AG04449 (cell line): Measurements from ENCODE around the gene NEURL1B.

Source experiments
- CTCF ChIA-PET: fragments of 350-600 bp; formaldehyde crosslinking; extraction: SDS; loops from one replicate; lab custom pipeline; 2021; ENCODE audit warnings: antibody characterized with exemption; lab: Yijun Ruan, JAX
- POLR2A ChIA-PET: fragments of 400-600, 350-600 bp; formaldehyde crosslinking; extraction: SDS; loops from one replicate; lab custom pipeline; 2020; ENCODE audit warnings: antibody characterized with exemption, inconsistent platforms; lab: Yijun Ruan, JAX
- DNase-seq: peaks from one replicate; pipeline ENCODE4 v3.0.0-alpha.2; 2010; ENCODE audit warnings: low read depth, low spot score
- H3K4me3 ChIP-seq: 2 replicates; pipeline ENCODE4 v1.5.1; 2011; ENCODE audit warnings: low read depth, mild to moderate bottlenecking, control low read depth, low read length
- TF ChIP-seq, protein P1 (sequence below): IDR thresholded peaks from one replicate; pipeline ENCODE4 v1.5.1; 2011; ENCODE audit warnings: mild to moderate bottlenecking, moderate library complexity, low read length, control low read depth, inconsistent platforms; ENCODE audit not compliant: insufficient read depth; ENCODE audit errors: missing control alignments

Gene NEURL1B

DNA sequence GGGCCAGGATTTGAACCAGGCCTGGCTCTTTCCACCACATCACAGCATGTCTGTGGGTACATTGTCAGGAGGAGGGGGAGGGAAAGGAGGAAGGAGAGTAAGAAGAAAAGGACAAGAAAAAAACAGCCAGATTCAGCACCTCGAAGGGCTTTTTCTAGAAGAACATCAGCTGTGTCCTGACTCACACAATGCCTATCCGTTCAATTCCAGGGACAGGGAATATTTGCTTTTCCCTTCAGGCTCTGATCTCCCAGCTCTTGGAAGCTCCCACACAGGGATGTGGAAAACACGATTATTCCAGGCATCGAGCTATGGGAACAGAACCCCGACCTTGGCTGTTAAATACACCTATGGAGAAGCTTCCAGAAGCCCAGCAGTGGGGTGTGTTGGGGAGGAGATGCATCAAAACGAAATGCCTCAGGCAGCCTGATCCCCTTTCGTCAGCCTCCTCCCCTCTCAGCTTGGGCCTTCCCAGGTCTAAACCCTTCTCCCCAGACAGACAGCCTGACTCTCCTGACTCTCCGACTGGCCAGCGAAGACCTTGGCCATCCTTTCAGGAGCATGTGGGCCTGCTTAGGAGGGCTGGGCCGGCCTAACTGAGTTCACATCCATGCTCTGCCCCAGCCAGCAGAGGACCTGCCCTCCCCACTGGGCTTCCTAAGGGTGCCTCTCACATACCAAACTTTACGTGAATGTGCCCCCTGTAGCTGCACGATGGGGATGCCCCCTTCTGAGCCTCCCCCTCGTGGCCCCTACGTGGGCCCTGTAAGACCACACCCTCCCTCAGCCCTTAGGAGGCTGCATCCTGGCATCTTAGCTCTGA, 54.4 kb downstream of the NEURL1B start:
- no peak for DNase-seq
- POLR2A ChIA-PET = no interaction called here
- CTCF ChIA-PET = interaction anchor here (0.7 to 12.2 kb wide), 10 partner anchors 9 to 244 kb away, joined by 3 to 412 read pairs (median 16); no protein-coding TSS in a partner anchor
- TF ChIP-seq, protein P1, sequence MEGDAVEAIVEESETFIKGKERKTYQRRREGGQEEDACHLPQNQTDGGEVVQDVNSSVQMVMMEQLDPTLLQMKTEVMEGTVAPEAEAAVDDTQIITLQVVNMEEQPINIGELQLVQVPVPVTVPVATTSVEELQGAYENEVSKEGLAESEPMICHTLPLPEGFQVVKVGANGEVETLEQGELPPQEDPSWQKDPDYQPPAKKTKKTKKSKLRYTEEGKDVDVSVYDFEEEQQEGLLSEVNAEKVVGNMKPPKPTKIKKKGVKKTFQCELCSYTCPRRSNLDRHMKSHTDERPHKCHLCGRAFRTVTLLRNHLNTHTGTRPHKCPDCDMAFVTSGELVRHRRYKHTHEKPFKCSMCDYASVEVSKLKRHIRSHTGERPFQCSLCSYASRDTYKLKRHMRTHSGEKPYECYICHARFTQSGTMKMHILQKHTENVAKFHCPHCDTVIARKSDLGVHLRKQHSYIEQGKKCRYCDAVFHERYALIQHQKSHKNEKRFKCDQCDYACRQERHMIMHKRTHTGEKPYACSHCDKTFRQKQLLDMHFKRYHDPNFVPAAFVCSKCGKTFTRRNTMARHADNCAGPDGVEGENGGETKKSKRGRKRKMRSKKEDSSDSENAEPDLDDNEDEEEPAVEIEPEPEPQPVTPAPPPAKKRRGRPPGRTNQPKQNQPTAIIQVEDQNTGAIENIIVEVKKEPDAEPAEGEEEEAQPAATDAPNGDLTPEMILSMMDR = no peak
- H3K4me3 ChIP-seq = no peak overlapping the region

- DNase-seq = no peak
- no peak overlapping the region for H3K4me3 ChIP-seq
- CTCF ChIA-PET = interaction anchor here (0.7 to 12.2 kb wide), 23 partner anchors 10 to 596 kb away, joined by 3 to 412 read pairs (median 10); no protein-coding TSS in a partner anchor
- TF ChIP-seq, protein P1 = no peak
- POLR2A ChIA-PET = interaction anchor here (0.8 kb wide), 1 partner anchor 217 kb away, joined by 3 read pairs; no protein-coding TSS in a partner anchor
These were observed 55.2 kb downstream of the NEURL1B start for GRCh38 chr5:172696171-172696849.

DNA sequence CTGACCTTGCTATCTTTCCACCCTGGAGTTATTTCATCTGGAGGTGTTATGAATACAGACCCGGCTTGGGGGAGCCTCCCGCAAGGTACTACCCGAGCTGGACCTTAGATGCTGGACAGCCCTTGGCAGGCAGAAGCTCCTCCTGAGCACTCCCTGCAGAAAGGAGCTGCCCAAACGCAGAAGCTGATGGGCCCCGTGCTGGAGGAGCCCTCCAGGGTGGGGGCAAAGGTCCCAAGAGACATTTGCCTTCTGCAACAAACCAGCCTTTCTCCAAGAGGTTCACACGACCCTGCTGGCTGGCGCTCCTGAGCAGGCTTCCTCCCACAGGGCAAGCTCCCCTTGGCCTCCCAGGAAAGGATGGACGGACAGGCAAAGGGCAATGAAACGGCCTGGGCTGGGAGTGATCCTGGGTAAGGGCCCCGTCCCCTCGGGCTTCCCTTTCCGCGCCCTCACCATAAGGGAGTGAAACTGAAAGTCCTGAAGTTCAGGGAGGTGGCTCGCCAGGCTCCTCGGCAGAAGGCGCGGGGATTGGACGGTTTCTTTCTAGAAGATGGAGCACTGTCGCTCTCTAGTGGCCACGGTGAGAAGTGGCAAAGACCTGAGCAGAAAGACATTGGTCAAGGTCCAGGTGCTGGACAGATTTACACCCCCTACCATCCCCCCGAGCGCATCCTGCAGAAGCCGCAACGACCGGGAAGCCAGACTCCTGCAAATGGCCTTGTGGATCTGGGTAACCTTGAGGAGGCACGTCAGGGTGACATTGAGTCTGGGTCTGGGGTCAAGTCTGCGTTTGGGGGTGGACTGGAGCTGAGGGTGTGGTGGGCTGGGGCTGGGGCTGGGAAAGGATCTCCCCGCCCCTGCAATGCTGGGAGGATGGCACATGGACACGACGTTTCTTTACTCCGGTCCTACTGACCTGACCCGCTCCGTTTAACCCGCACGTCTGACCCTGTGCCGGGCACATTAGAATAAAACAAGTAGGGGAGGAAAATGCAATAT, 56.4 kb downstream of the NEURL1B start:
- no peak for DNase-seq
- H3K4me3 ChIP-seq = peak overlapping the region; percentile 68
- ChIA-PET CTCF (interaction anchor here (0.6 to 12.2 kb wide), 39 partner anchors 10 to 595 kb away, joined by 3 to 412 read pairs (median 4); no protein-coding TSS in a partner anchor), POLR2A (interaction anchor here (0.8 kb wide), 1 partner anchor 218 kb away, joined by 3 read pairs; no protein-coding TSS in a partner anchor)
- TF ChIP-seq, protein P1 = peak; percentile 82

DNA sequence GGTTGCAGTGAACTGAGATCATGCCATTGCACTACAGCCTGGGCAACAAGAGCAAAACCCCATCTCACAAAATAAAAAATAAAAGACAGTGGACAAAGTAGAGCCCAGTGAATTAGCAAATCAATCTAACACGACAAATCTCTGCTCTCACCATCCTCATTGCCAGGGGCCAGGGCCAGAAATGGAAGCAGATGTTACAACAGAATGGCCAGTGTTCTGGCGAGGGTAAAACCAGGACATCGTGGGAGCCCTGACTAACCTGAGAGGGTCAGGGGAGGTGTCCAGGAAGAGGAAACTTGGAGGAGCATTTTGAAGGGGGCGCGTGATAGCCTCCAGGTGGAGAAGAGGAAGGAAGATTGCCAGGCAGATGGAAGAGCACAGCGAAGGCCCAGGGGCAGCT, 58.4 kb downstream of the NEURL1B start:
- no peak for DNase-seq
- no peak overlapping the region for H3K4me3 ChIP-seq
- ChIA-PET POLR2A (no interaction called here), CTCF (interaction anchor here (0.6 to 12.2 kb wide), 14 partner anchors 8 to 1255 kb away, joined by 3 to 412 read pairs (median 18); no protein-coding TSS in a partner anchor)
- TF ChIP-seq, protein P1 = no peak

DNA sequence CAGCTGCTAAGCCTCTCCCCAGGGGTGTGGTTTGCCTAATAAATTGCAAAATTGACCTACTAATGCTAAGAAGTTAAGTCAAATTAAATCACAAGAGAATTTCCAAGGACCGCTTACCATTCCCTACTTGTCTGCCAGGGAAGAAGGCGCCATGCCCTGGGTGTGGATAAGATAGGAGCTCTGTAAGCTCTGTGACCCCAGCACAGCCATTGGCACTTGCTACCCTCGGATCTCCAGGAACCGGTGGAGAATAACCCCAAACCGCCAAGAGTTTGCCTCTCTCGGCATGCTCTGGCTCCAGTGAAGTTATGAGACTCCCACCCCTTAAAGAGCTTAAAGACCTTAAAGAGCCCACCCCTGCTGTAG, 58.9 kb downstream of the NEURL1B start:
- no peak overlapping the region for H3K4me3 ChIP-seq
- TF ChIP-seq, protein P1 = no peak
- ChIA-PET CTCF (interaction anchor here (0.6 to 12.2 kb wide), 13 partner anchors 8 to 1255 kb away, joined by 3 to 412 read pairs (median 7); no protein-coding TSS in a partner anchor), POLR2A (no interaction called here)
- DNase-seq = no peak
